EH (cell line): ENCODE results near the gene GNLY.
A peak's percentile ranks its signal among the peaks of the same experiment; 100 is the strongest.
"Not testable (repeated sequence)": the region's sequence is repeated elsewhere in the genome, so short reads cannot be mapped to it uniquely, and the experiment has no call there.

ENCODE experiments used
- DNase-seq: peaks from one replicate; pipeline ENCODE4 v3.0.0-alpha.2; 2015; ENCODE audit warnings: low read depth

GNLY gene

GRCh38 chr2:85694052-85695025, at the start of gene GNLY:
Gene GNLY (plus strand): TSS chr2:85694358. CDS start chr2:85694419, 61 bp downstream.
- DNase-seq = no peak

GRCh38 chr2:85644909-85645308, 49.2 kb upstream of the GNLY start:
- DNase-seq = no peak

GRCh38 chr2:85646166-85646565, 48.0 kb upstream of the GNLY start:
- no peak for DNase-seq

GRCh38 chr2:85647823-85648526, 46.2 kb upstream of the GNLY start:
- no peak for DNase-seq

- peak; percentile 74 for DNase-seq
These were observed 45.5 kb upstream of the GNLY start for GRCh38 chr2:85648619-85649018.

- DNase-seq = peak; percentile 90
These were observed 44.7 kb upstream of the GNLY start for GRCh38 chr2:85649201-85650190.

GRCh38 chr2:85650456-85650855, 43.7 kb upstream of the GNLY start:
- no peak for DNase-seq

GRCh38 chr2:85651097-85651496, 43.1 kb upstream of the GNLY start:
- no peak for DNase-seq

GRCh38 chr2:85652056-85652455, 42.1 kb upstream of the GNLY start:
- DNase-seq = no peak

GRCh38 chr2:85653996-85654395, 40.2 kb upstream of the GNLY start:
- no peak for DNase-seq

- peak; percentile 90 for DNase-seq
These were observed 38.2 kb upstream of the GNLY start for GRCh38 chr2:85655961-85656417.

- DNase-seq = peak; percentile 56
These were observed 37.7 kb upstream of the GNLY start for GRCh38 chr2:85656468-85656867.

GRCh38 chr2:85657399-85657798, 36.8 kb upstream of the GNLY start:
- not testable (repeated sequence) for DNase-seq

- DNase-seq = no peak
These were observed 34.7 kb upstream of the GNLY start for GRCh38 chr2:85659324-85659981.

GRCh38 chr2:85660301-85660700, 33.9 kb upstream of the GNLY start:
- not testable (repeated sequence) for DNase-seq

- no peak for DNase-seq
These were observed 33.4 kb upstream of the GNLY start for GRCh38 chr2:85660725-85661124.

- no peak for DNase-seq
These were observed 32.9 kb upstream of the GNLY start for GRCh38 chr2:85661139-85661858.

GRCh38 chr2:85662899-85663593, 31.1 kb upstream of the GNLY start:
- DNase-seq = peak; percentile 92

- DNase-seq = no peak
These were observed 30.3 kb upstream of the GNLY start for GRCh38 chr2:85663594-85664565.
